Measurements from ENCODE around the gene TP53RK. TPM values are rescaled to one million over a fixed set of nuclear protein-coding genes. Genes with fewer than 3 reads are reported as not detected.
A peak's percentile ranks its signal among the peaks of the same experiment; 100 is the strongest.

The TP53RK gene
- total and polyA plus RNA-seq, 2 of the 13 experiments (the other 11 are each of a cell fraction or from before 2014, with no cell fraction given) = 12.9 to 25.5 TPM

GRCh38 chr20:46640536-46641311, 48.5 kb downstream of the TP53RK start (continued):
- TF ChIP-seq TCF7 (IDR thresholded peaks at IDR 0.05; ENCODE audit: low read depth) (peak; percentile 91), RBM39 (IDR thresholded peaks at IDR 0.05; ENCODE audit: low read depth, low read length, poor library complexity, severe bottlenecking) (no peak), ZNF639 (CRISPR knock-in tag; conservative IDR thresholded peaks at IDR 0.05) (no peak), SP5 (CRISPR knock-in tag; IDR thresholded peaks at IDR 0.05; ENCODE audit: borderline replicate concordance, low read depth) (peak; percentile 38; the same call in 1 of the 2 replicates), CBX5 (CRISPR knock-in tag; IDR thresholded peaks at IDR 0.05; ENCODE audit: borderline replicate concordance) (peak; percentile 45; the same call in 1 of the 2 replicates), ZSCAN12 (CRISPR knock-in tag; IDR thresholded peaks at IDR 0.05) (no peak), JARID2 (CRISPR knock-in tag; IDR thresholded peaks at IDR 0.05; ENCODE audit: insufficient replicate concordance) (no peak), TAF1 (CRISPR knock-in tag; IDR thresholded peaks at IDR 0.05) (no peak), ZNF790 (CRISPR knock-in tag; IDR thresholded peaks at IDR 0.05; ENCODE audit: borderline replicate concordance) (no peak; the same call in 1 of the 2 replicates), JDP2 (CRISPR knock-in tag; IDR thresholded peaks at IDR 0.05; ENCODE audit: borderline replicate concordance) (no peak), RXRB (CRISPR knock-in tag; IDR thresholded peaks at IDR 0.05; ENCODE audit: borderline replicate concordance) (peak; percentile 89), PRDM10 (CRISPR knock-in tag; IDR thresholded peaks at IDR 0.05; ENCODE audit: low read depth) (peak; percentile 56; the same call in 1 of the 2 replicates), ATF3 (CRISPR knock-in tag; IDR thresholded peaks at IDR 0.05) (no peak), NFATC3 (CRISPR knock-in tag; IDR thresholded peaks at IDR 0.05) (peak; percentile 28; the same call in 1 of the 2 replicates), ZNF570 (CRISPR knock-in tag; IDR thresholded peaks at IDR 0.05; ENCODE audit: borderline replicate concordance) (no peak), ZNF446 (CRISPR knock-in tag; IDR thresholded peaks at IDR 0.05) (0 out of 2 replicates have a peak, but pooled peaks have one; percentile 46), MLLT10 (CRISPR knock-in tag; IDR thresholded peaks at IDR 0.05) (no peak), SP1 (IDR thresholded peaks at IDR 0.05) (no peak), SP1 (CRISPR knock-in tag; IDR thresholded peaks at IDR 0.05) (no peak), ZNF773 (CRISPR knock-in tag; IDR thresholded peaks at IDR 0.05; ENCODE audit: borderline replicate concordance) (no peak), SALL2 (CRISPR knock-in tag; IDR thresholded peaks at IDR 0.05) (no peak), ZNF251 (CRISPR knock-in tag; IDR thresholded peaks at IDR 0.05) (no peak; the same call in 1 of the 2 replicates), HDAC6 (IDR thresholded peaks at IDR 0.05; ENCODE audit: low read depth, low read length) (no peak), PITX1 (CRISPR knock-in tag; IDR thresholded peaks at IDR 0.05) (peak; percentile 39; the same call in 1 of the 2 replicates), TP53 (CRISPR knock-in tag; conservative IDR thresholded peaks at IDR 0.05) (peak; percentile 41; the same call in 1 of the 2 replicates), NFKBIZ (CRISPR knock-in tag; IDR thresholded peaks at IDR 0.05) (peak; percentile 58)

Data from HepG2 (cell line).